B cell (primary cell): ENCODE data around the gene DDHD1. TPM values are rescaled to one million over a fixed set of nuclear protein-coding genes. Genes with fewer than 3 reads are reported as not detected.

Experiments used
- ATAC-seq: fragments of 200-7000 bp; cut with Tn5 transposase; one replicate; pipeline ENCODE4 v1.10.0; 2021; ENCODE audit warnings: low read depth, mild to moderate bottlenecking, moderate number of reproducible peaks, moderate library complexity
- CTCF ChIA-PET: fragments of 350-600 bp; sonication (Branson Sonifier 250); formaldehyde crosslinking; loops from one replicate; lab custom pipeline; 2021; ENCODE audit warnings: antibody characterized with exemption, inconsistent platforms; lab: Charles Lee
- POLR2A ChIA-PET: fragments of 350-600 bp; sonication (Branson Sonifier 250); formaldehyde crosslinking; loops from one replicate; lab custom pipeline; 2021; ENCODE audit warnings: antibody characterized with exemption; lab: Charles Lee
- DNase-seq: peaks from one replicate; pipeline ENCODE4 v3.0.0; 2013
- H2AFZ ChIP-seq: 2 replicates; pipeline ENCODE4 v1.6.1; 2012; ENCODE audit warnings: mild to moderate bottlenecking, low read depth, low read length; ENCODE audit not compliant: insufficient read depth, poor library complexity, severe bottlenecking
- H3K27ac ChIP-seq, 2 donors: 1 replicate in 1 of 2; 2 replicates in 1 of 2; pipeline ENCODE4 v1.5.1; 2012 to 2013; ENCODE audit warnings: low read length in 2 of 2, mild to moderate bottlenecking in 2 of 2, moderate library complexity in 1 of 2
- H3K27me3 ChIP-seq, 4 experiments: fragments of 200-600 bp in 1 of 4; sonication (generic) in 1 of 4; replicated peaks in 1 of 4; 1 replicate in 2 of 4; 2 replicates in 2 of 4; pipeline versions ENCODE4 v1.6.1 to v1.7.0; 2013 to 2016; ENCODE audit warnings: low read length in 3 of 4, mild to moderate bottlenecking in 2 of 4, mixed read lengths in 1 of 4, moderate library complexity in 1 of 4; ENCODE audit not compliant: insufficient read depth in 4 of 4, control insufficient read depth in 3 of 4; ENCODE audit errors: control extremely low read depth in 1 of 4
- H3K36me3 ChIP-seq, 2 experiments: replicated peaks in 1 of 2; 1 replicate in 1 of 2; 2 replicates in 1 of 2; pipeline versions ENCODE4 v1.6.1 to v1.7.1; 2013; ENCODE audit warnings: low read length in 1 of 2; ENCODE audit not compliant: insufficient read depth in 2 of 2, control insufficient read depth in 1 of 2; ENCODE audit errors: control extremely low read depth in 1 of 2, extremely low read depth in 1 of 2
- H3K4me1 ChIP-seq, 2 donors: fragments of 200-600 bp in 1 of 2; sonication (generic) in 1 of 2; 1 replicate in 1 of 2; 2 replicates in 1 of 2; pipeline versions ENCODE4 v1.5.1 to v1.6.1; 2013 to 2017; ENCODE audit warnings: low read length in 2 of 2; ENCODE audit not compliant: control insufficient read depth in 2 of 2, insufficient read depth in 2 of 2
- H3K4me2 ChIP-seq: replicated peaks from 2 replicates; pipeline ENCODE3; 2012; ENCODE audit warnings: mild to moderate bottlenecking, low read depth, low read length; ENCODE audit not compliant: poor library complexity, severe bottlenecking
- H3K4me3 ChIP-seq, 5 experiments: fragments of 200-600 bp in 1 of 5; sonication (generic) in 1 of 5; 1 replicate in 3 of 5; 2 replicates in 2 of 5; pipeline versions ENCODE4 v1.5.1 to v1.7.0; 2011 to 2016; ENCODE audit warnings: low read length in 4 of 5, mild to moderate bottlenecking in 4 of 5, low read depth in 2 of 5, control low read depth in 1 of 5, moderate library complexity in 1 of 5; ENCODE audit not compliant: insufficient read depth in 1 of 5; ENCODE audit errors: control extremely low read depth in 1 of 5, extremely low read depth in 1 of 5
- H3K79me2 ChIP-seq: fragments of 200-600 bp; sonication (generic); one replicate; pipeline ENCODE4 v1.6.0; 2016; ENCODE audit warnings: low read length; ENCODE audit not compliant: control insufficient read depth, insufficient read depth
- H3K9ac ChIP-seq: fragments of 200-600 bp; sonication (generic); 2 replicates; pipeline ENCODE4 v1.6.1; 2017; ENCODE audit warnings: mild to moderate bottlenecking, low read length, moderate library complexity
- H3K9me3 ChIP-seq, 3 donors: one replicate each; pipeline versions ENCODE4 v1.6.1 to v1.7.1; 2013; ENCODE audit warnings: low read length in 2 of 3; ENCODE audit not compliant: control insufficient read depth in 2 of 3, insufficient read depth in 1 of 3; ENCODE audit errors: control extremely low read depth in 1 of 3
- H4K20me1 ChIP-seq: 2 replicates; pipeline ENCODE4 v1.6.0; 2012; ENCODE audit warnings: mild to moderate bottlenecking, low read length; ENCODE audit not compliant: insufficient read depth, control insufficient read depth, poor library complexity, severe bottlenecking
- H3K27ac Mint-ChIP-seq: one replicate; pipeline ENCODE4 v1.8.0; 2021; ENCODE audit warnings: mixed read lengths
- H3K27me3 Mint-ChIP-seq: one replicate; pipeline ENCODE4 v1.8.0; 2021; ENCODE audit warnings: mixed read lengths
- H3K4me1 Mint-ChIP-seq: one replicate; pipeline ENCODE4 v1.8.0; 2021; ENCODE audit warnings: mixed read lengths
- H3K4me3 Mint-ChIP-seq: one replicate; pipeline ENCODE4 v1.8.0; 2021; ENCODE audit warnings: mixed read lengths
- H3K9me3 Mint-ChIP-seq: one replicate; pipeline ENCODE4 v1.8.0; 2022; ENCODE audit warnings: mixed read lengths; ENCODE audit not compliant: insufficient read depth
- EZH2 ChIP-seq: IDR thresholded peaks from 2 replicates; pipeline ENCODE4 v1.6.1; 2012; ENCODE audit warnings: borderline replicate concordance, low read depth, mild to moderate bottlenecking, moderate library complexity, low read length; ENCODE audit not compliant: insufficient read depth, poor library complexity, severe bottlenecking
- WGBS: methylation state at CpG from one replicate; pipeline ENCODE4 v1.1.5; 2013; ENCODE audit warnings: missing lambda C conversion rate; ENCODE audit not compliant: insufficient coverage; 5-methylcytosine and 5-hydroxymethylcytosine counted together
- intact Hi-C: fragments of 100-400 bp; cut with micrococcal nuclease; formaldehyde crosslinking; loops from one replicate; pipeline ENCODE4 v1.10.0; 2022
- polyA plus RNA-seq: library from polyadenylated mRNA; depleted of rRNA; stranded (reverse); fragments of >200 nt; gene quantifications from 2 replicates; pipeline ENCODE4 v1.2.3, GENCODE V29; 2012
- total RNA-seq, 2 donors: library from RNA; stranded (reverse); fragments of 120-200 nt in 1 of 2; gene quantifications; 1 replicate in 1 of 2; 2 replicates in 1 of 2; pipeline versions ENCODE4 v1.2.3 to v1.2.4, GENCODE V29; 2013 to 2022
- TF ChIP-seq, protein P1 (sequence below): fragments of 200-600 bp; IDR thresholded peaks from one replicate; pipeline ENCODE4 v1.8.0; 2022; ENCODE audit warnings: antibody characterized with exemption, mild to moderate bottlenecking

DDHD1 gene
- total and polyA plus RNA-seq, 2 donors (not counting 1 experiment from before 2014, with no cell fraction given): 7.1 to 75.4 TPM

DNA sequence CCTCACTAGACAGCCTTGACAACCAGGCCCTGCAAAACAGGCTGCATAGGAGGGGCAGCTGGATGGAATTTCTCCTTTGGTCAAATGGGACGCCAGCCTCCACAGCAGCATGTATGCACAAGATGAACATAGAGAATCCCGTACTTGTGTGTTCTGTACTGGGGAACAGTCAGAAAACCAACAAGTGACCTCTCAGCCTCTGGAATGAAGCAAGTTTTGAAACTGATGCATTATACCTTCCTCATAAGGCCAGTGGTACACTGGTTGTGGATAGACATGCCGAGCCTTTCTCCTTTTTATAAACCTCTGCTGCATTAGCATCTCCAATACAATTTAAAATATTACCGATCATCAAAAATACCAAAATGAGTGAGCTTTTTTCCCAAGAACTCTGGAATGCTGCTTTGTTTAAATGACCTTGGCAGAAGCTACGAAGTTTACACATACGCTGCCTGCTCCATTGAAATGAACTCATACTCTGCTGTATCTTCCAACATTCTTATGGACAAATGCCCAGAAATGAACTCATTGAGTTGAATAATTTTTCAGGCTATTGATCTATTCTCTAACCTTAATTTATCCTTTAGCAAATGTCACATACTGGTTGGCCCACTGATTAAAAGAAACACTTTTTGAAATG lies 154.6 kb downstream of the DDHD1 start:
- Histone ChIP-seq H3K36me3 (no peaks in the 10 kb centered on the region), H2AFZ (no peak overlapping the region), H3K4me3 (no peak overlapping the region), H3K9me3 (no peaks in the 10 kb centered on the region), H3K4me2 (no peak overlapping the region), H3K27ac (no peak overlapping the region), H3K9ac (no peak overlapping the region), H3K4me1 (no peaks in the 10 kb centered on the region), H3K27me3 (no peaks in the 10 kb centered on the region), H4K20me1 (no peaks in the 10 kb centered on the region), H3K79me2 (no peaks in the 10 kb centered on the region)
- CTCF ChIA-PET: no interaction called here
- intact Hi-C loops: no loop called here
- Mint-ChIP-seq H3K27ac (no peak overlapping the region), H3K4me1 (no peaks in the 10 kb centered on the region), H3K9me3 (no peaks in the 10 kb centered on the region), H3K4me3 (no peak overlapping the region), H3K27me3 (peaks cover 5% of the 10 kb centered on the region)
- POLR2A ChIA-PET: no interaction called here
- DNase-seq (no peak), ATAC-seq (no peak)
- TF ChIP-seq, protein P1, sequence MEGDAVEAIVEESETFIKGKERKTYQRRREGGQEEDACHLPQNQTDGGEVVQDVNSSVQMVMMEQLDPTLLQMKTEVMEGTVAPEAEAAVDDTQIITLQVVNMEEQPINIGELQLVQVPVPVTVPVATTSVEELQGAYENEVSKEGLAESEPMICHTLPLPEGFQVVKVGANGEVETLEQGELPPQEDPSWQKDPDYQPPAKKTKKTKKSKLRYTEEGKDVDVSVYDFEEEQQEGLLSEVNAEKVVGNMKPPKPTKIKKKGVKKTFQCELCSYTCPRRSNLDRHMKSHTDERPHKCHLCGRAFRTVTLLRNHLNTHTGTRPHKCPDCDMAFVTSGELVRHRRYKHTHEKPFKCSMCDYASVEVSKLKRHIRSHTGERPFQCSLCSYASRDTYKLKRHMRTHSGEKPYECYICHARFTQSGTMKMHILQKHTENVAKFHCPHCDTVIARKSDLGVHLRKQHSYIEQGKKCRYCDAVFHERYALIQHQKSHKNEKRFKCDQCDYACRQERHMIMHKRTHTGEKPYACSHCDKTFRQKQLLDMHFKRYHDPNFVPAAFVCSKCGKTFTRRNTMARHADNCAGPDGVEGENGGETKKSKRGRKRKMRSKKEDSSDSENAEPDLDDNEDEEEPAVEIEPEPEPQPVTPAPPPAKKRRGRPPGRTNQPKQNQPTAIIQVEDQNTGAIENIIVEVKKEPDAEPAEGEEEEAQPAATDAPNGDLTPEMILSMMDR: no peak
- TF ChIP-seq EZH2: no peak
- 96% methylated on average over 6 of the region's 6 CpGs for WGBS

DNA sequence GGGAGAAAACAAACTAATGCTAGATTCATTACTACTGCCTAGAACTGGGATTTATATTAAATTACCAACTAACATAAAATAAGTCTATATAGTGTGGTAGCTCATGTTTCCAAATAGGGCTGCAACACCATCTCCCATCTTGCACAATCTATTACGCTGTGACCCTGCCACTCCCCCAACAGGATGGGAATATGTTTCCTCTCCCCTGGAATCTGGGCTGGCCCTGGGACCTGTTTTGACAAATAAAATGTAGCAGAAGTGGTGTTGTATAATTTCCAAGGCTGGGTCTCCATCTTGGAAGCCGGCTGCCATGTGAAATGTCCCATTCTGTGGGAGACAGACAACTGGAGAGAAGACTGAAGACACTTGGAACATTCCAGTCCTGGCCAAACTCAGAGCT lies 156.6 kb downstream of the DDHD1 start:
- H4K20me1 ChIP-seq: no peaks in the 10 kb centered on the region
- no peak overlapping the region for H3K4me3 ChIP-seq
- Mint-ChIP-seq H3K4me3 (no peak overlapping the region), H3K27ac (no peak overlapping the region), H3K4me1 (no peaks in the 10 kb centered on the region), H3K9me3 (no peaks in the 10 kb centered on the region), H3K27me3 (peaks cover 14% of the 10 kb centered on the region)
- no peak overlapping the region for H3K9ac ChIP-seq
- H3K27ac ChIP-seq: no peak overlapping the region
- intact Hi-C loops: no loop called here
- ATAC-seq (no peak), DNase-seq (no peak)
- POLR2A ChIA-PET: no interaction called here
- H3K36me3 ChIP-seq: no peaks in the 10 kb centered on the region
- no peaks in the 10 kb centered on the region for H3K4me1 ChIP-seq
- 100% methylated on average over 1 of the region's 2 CpGs for WGBS
- H3K79me2 ChIP-seq: no peaks in the 10 kb centered on the region
- TF ChIP-seq EZH2: no peak
- TF ChIP-seq, protein P1: no peak
- no peak overlapping the region for H2AFZ ChIP-seq
- H3K4me2 ChIP-seq: no peak overlapping the region
- H3K27me3 ChIP-seq: no peaks in the 10 kb centered on the region
- no peaks in the 10 kb centered on the region for H3K9me3 ChIP-seq
- CTCF ChIA-PET: no interaction called here
